Suprapubic skin (tissue), 4 donors: ENCODE measurements around the gene IL18RAP. TPM values are rescaled to one million over a fixed set of nuclear protein-coding genes. Genes with fewer than 3 reads are reported as not detected.
A peak's percentile ranks its signal among the peaks of the same experiment; 100 is the strongest.

ENCODE experiments used
- DNase-seq, 2 donors: peaks; one replicate each; pipeline ENCODE4 v3.0.0-alpha.2; 2019; ENCODE audit warnings: low spot score in 2 of 2
- H3K27ac ChIP-seq: fragments of 200-600 bp; sonication (generic); one replicate; pipeline ENCODE4 v1.5.1; 2019
- H3K27me3 ChIP-seq: fragments of 200-600 bp; sonication (generic); one replicate; pipeline ENCODE4 v1.5.1; 2019
- H3K36me3 ChIP-seq: fragments of 200-600 bp; sonication (generic); one replicate; pipeline ENCODE4 v1.5.1; 2019
- H3K4me1 ChIP-seq: fragments of 200-600 bp; sonication (generic); one replicate; pipeline ENCODE4 v1.5.1; 2019
- H3K4me3 ChIP-seq: fragments of 200-600 bp; sonication (generic); one replicate; pipeline ENCODE4 v1.5.1; 2019; ENCODE audit warnings: mild to moderate bottlenecking
- H3K9me3 ChIP-seq: fragments of 200-600 bp; sonication (generic); one replicate; pipeline ENCODE4 v1.5.1; 2019
- EP300 ChIP-seq: sonication (generic); formaldehyde crosslinking; IDR thresholded peaks from one replicate; pipeline ENCODE4 v1.6.1; 2017; ENCODE audit warnings: antibody characterized with exemption
- POLR2A ChIP-seq, 2 donors: fragments of 450-650 bp; IDR thresholded peaks; one replicate each; pipeline ENCODE4 v1.6.1; 2017; ENCODE audit warnings: antibody characterized with exemption in 2 of 2, mild to moderate bottlenecking in 2 of 2, moderate library complexity in 2 of 2
- POLR2AphosphoS5 ChIP-seq, 3 donors: sonication (generic); formaldehyde crosslinking; IDR thresholded peaks; one replicate each; pipeline ENCODE4 v1.6.1; 2017; ENCODE audit warnings: antibody characterized with exemption in 3 of 3
- WGBS: methylation state at CpG from one replicate; pipeline ENCODE4 v1.1.5; 2018; 5-methylcytosine and 5-hydroxymethylcytosine counted together
- total RNA-seq, 4 donors: library from RNA; depleted of rRNA; stranded (reverse); fragments of >200 nt; gene quantifications; one replicate each; pipeline ENCODE4 v1.1.0, GENCODE V29; 2016
- TF ChIP-seq, protein P1 (sequence below), 2 donors: fragments of 200-600 bp in 1 of 2; fragments of 450-650 bp in 1 of 2; sonication (generic) in 1 of 2; IDR thresholded peaks; one replicate each; pipeline ENCODE4 v1.5.1; 2016 to 2019; ENCODE audit warnings: antibody characterized with exemption in 2 of 2, mild to moderate bottlenecking in 1 of 2, moderate library complexity in 1 of 2

Gene IL18RAP
- total RNA-seq, 4 donors from 2014 or later, result 0.59 to 2.3 TPM; not detected in 2

DNA sequence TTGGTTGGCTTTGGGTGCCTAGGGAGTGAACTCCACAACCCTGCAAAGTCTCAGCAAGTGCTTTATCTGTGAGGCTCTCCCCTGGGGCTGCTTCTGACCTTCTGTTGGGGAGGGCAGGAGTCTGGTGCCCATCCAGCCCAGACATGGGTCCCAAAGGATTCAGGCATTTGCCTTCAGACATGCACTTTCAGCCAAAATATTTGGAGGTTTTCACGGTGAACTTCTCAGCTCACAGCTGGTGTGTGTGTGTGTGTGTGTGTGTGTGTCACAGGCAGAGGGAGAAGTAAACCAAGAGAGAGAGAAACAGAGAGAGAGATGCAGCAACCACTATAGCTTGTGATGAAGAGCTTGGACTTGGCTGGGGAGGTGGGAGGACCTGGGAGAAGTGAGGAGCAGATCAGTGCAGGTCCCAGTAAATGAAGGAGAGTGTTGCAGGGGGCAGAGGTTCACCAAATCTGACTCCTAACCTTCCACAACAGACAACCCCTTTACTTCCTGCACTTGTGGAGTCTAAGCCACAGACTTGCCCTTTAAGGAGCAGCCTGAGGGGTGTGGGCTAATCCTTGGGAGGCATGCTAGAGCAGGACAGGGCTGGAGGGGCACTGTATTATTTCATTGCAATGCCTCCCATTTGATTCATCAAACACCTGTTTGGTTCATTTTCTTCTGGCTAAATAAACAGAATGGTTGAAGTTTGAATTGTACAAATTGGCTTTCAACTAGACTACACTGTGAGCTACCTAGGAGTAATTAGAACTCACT lies 64.2 kb downstream of the IL18RAP start:
- Histone ChIP-seq H3K36me3 (no peaks in the 10 kb centered on the region), H3K27ac (no peak overlapping the region), H3K4me1 (peaks cover 12% of the 10 kb centered on the region), H3K4me3 (no peak overlapping the region), H3K27me3 (no peaks in the 10 kb centered on the region), H3K9me3 (no peaks in the 10 kb centered on the region)
- TF ChIP-seq EP300 (no peak), POLR2AphosphoS5 (IDR thresholded peaks at IDR 0.05) (no peak), POLR2A (IDR thresholded peaks at IDR 0.05) (no peak)
- TF ChIP-seq, protein P1, sequence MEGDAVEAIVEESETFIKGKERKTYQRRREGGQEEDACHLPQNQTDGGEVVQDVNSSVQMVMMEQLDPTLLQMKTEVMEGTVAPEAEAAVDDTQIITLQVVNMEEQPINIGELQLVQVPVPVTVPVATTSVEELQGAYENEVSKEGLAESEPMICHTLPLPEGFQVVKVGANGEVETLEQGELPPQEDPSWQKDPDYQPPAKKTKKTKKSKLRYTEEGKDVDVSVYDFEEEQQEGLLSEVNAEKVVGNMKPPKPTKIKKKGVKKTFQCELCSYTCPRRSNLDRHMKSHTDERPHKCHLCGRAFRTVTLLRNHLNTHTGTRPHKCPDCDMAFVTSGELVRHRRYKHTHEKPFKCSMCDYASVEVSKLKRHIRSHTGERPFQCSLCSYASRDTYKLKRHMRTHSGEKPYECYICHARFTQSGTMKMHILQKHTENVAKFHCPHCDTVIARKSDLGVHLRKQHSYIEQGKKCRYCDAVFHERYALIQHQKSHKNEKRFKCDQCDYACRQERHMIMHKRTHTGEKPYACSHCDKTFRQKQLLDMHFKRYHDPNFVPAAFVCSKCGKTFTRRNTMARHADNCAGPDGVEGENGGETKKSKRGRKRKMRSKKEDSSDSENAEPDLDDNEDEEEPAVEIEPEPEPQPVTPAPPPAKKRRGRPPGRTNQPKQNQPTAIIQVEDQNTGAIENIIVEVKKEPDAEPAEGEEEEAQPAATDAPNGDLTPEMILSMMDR (IDR thresholded peaks at IDR 0.05), result no peak
- WGBS, result 29% methylated on average over 1 of the region's 1 CpG
- no peak for DNase-seq

DNA sequence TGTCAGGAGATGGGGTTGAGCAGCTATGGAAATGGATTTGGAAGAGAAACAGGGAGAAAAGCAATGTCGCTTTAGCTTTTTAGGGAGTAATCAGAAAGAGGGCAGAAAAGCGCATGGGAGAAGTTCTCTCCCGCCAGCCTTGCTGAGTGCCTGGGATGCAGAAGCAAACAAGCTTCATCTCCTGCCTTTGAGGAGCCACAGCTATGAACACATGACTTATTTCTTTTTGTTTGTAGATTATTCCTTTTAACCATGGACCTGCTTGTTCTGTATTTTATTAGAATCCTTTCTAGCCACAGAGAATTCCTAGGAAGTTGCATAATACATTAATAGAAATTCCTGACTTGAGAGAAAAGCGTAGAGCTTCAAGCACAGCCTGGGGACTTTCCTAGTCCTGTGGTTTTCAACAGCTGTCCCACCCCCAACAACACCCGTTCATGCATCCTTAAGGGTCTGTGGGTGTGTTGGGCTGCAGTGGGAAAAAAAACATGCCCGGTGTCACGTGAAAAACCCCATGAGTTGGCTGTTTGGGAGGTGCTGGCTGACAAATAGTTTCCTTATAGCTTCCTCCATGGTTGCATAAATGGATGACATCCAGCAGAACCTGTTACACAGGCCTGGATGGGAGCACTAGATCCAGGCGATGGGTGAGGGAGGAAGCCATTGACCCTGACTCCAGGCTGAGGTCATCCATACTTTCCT lies 65.0 kb downstream of the IL18RAP start:
- Histone ChIP-seq H3K4me3 (no peak overlapping the region), H3K27ac (peak overlapping the region; percentile 27), H3K27me3 (no peaks in the 10 kb centered on the region), H3K9me3 (no peaks in the 10 kb centered on the region), H3K36me3 (no peaks in the 10 kb centered on the region), H3K4me1 (peaks cover 12% of the 10 kb centered on the region)
- WGBS, result 26% methylated on average over 8 of the region's 8 CpGs
- TF ChIP-seq EP300 (no peak), POLR2AphosphoS5 (IDR thresholded peaks at IDR 0.05) (no peak), POLR2A (IDR thresholded peaks at IDR 0.05) (no peak)
- TF ChIP-seq, protein P1 (IDR thresholded peaks at IDR 0.05), result no peak
- DNase-seq, result no peak

DNA sequence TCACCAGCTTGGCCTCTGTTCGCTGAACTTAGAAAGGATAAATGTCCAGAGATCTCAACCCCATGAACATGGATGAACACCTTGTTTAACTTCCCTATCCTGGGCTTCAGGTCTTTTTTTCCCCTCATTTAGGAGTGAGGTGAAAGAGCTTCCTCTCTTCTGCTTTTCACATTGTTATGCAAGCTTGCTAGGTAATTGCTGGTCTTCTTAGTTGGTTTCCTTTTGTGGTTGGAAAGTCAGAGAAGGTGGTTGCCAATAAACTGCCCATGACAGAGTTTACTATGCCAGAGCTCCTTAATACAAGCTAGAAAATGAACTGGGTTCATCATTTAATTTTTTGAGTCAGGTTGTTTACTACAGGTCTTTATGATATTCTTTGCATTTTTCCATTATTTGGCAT lies 66.7 kb downstream of the IL18RAP start:
- no peak overlapping the region for H3K27ac ChIP-seq

DNA sequence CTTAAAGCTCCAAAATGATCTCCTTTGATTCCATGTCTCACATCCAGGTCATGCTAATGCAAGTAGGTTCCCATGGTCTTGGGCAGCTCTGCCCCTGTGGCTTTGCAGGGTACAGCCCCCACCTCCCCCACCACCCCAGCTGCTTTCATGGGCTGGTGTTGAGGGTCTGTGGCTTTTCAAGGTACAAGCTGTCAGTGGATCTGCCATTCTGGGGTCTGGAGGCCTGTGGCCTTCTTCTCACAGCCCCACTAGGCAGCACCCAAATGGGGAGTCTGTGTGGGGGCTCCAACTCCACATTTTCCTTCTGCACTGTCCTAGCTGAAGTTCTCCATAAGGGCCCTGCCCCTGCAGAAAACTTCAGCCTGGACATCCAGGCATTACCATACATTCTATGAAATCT lies 69.0 kb downstream of the IL18RAP start:
- DNase-seq, result no peak
- TF ChIP-seq EP300 (no peak), POLR2AphosphoS5 (IDR thresholded peaks at IDR 0.05) (no peak), POLR2A (IDR thresholded peaks at IDR 0.05) (no peak)
- TF ChIP-seq, protein P1 (IDR thresholded peaks at IDR 0.05), result no peak
- Histone ChIP-seq H3K4me1 (peaks cover 12% of the 10 kb centered on the region), H3K27me3 (no peaks in the 10 kb centered on the region), H3K9me3 (no peaks in the 10 kb centered on the region), H3K4me3 (no peak overlapping the region), H3K27ac (no peak overlapping the region), H3K36me3 (no peaks in the 10 kb centered on the region)

More for the DNA sequence above, 66.7 kb downstream of the IL18RAP start:
- WGBS, result 82% methylated on average over 1 of the region's 1 CpG
- H3K4me1 ChIP-seq, result peaks cover 12% of the 10 kb centered on the region
- H3K27me3 ChIP-seq, result no peaks in the 10 kb centered on the region
- TF ChIP-seq EP300 (no peak), POLR2A (IDR thresholded peaks at IDR 0.05) (no peak), POLR2AphosphoS5 (IDR thresholded peaks at IDR 0.05) (no peak)
- TF ChIP-seq, protein P1 (IDR thresholded peaks at IDR 0.05), result no peak
- H3K4me3 ChIP-seq, result no peak overlapping the region
- H3K36me3 ChIP-seq, result no peaks in the 10 kb centered on the region
- DNase-seq, result no peak
- H3K9me3 ChIP-seq, result no peaks in the 10 kb centered on the region

DNA sequence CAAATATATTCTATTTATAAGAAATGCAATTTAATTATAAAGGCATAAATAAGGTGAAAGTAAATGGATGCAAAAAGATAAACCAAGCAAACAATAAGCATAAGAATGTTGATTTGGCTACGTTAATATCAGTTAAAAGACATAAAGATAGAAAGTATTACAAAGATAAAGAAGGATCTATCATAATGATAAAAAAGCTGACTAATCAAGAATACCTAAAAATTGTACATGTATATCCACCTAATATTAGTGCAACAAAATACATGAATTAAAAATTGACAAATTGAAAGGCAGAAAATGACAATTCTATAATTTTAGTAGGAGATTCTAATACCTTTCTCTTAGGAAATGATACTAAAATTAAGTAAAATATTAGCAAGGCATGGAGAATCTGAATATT lies 71.6 kb downstream of the IL18RAP start:
- 81% methylated on average over 1 of the region's 1 CpG for WGBS

More for the DNA sequence above, 71.6 kb downstream of the IL18RAP start:
- no peaks in the 10 kb centered on the region for H3K27me3 ChIP-seq
- DNase-seq, result no peak
- H3K4me1 ChIP-seq, result no peaks in the 10 kb centered on the region
- no peak overlapping the region for H3K4me3 ChIP-seq
- no peak overlapping the region for H3K27ac ChIP-seq
- H3K9me3 ChIP-seq, result no peaks in the 10 kb centered on the region
- no peak for TF ChIP-seq POLR2AphosphoS5 (IDR thresholded peaks at IDR 0.05)
- TF ChIP-seq EP300, result no peak
- TF ChIP-seq, protein P1 (IDR thresholded peaks at IDR 0.05), result no peak
- no peak for TF ChIP-seq POLR2A (IDR thresholded peaks at IDR 0.05)
- H3K36me3 ChIP-seq, result no peaks in the 10 kb centered on the region
